HepG2 (cell line): ENCODE data around the gene TPI1. TPM values are rescaled to one million over a fixed set of nuclear protein-coding genes. Genes with fewer than 3 reads are reported as not detected.

Experiments
- AGO2 ChIP-seq: fragments of 200-400 bp; formaldehyde crosslinking; optimal IDR thresholded peaks from 2 replicates; pipeline ENCODE3; 2017; ENCODE audit warnings: mild to moderate bottlenecking, low read depth, low read length, moderate library complexity
- AKAP8 ChIP-seq: sonication (generic); formaldehyde crosslinking; IDR thresholded peaks from 2 replicates; pipeline ENCODE4 v1.5.1; 2020; ENCODE audit warnings: mild to moderate bottlenecking, missing genetic modification reagents
- BRD4 ChIP-seq: sonication (generic); formaldehyde crosslinking; IDR thresholded peaks from 2 replicates; pipeline ENCODE4 v1.4.0; 2020; ENCODE audit warnings: missing genetic modification reagents
- ELF3 ChIP-seq: IDR thresholded peaks from 2 replicates; pipeline ENCODE4 v1.6.1; 2016; ENCODE audit warnings: missing genetic modification reagents, missing compliant biosample characterization
- FIP1L1 ChIP-seq: fragments of 200-400 bp; formaldehyde crosslinking; IDR thresholded peaks from 2 replicates; pipeline ENCODE4 v1.6.1; 2018; ENCODE audit warnings: low read depth, mild to moderate bottlenecking, low read length, moderate library complexity, borderline replicate concordance; ENCODE audit not compliant: insufficient read depth
- HNRNPLL ChIP-seq: fragments of 200-400 bp; formaldehyde crosslinking; IDR thresholded peaks from 2 replicates; pipeline ENCODE4 v1.6.1; 2017; ENCODE audit warnings: mild to moderate bottlenecking, low read depth, low read length; ENCODE audit not compliant: poor library complexity, severe bottlenecking
- JUNB ChIP-seq: sonication (generic); formaldehyde crosslinking; IDR thresholded peaks from 2 replicates; pipeline ENCODE4 v1.8.0; 2022; ENCODE audit warnings: missing genetic modification reagents, mild to moderate bottlenecking, borderline replicate concordance
- KLF11 ChIP-seq: IDR thresholded peaks from 2 replicates; pipeline ENCODE4 v1.6.1; 2016; ENCODE audit warnings: missing compliant biosample characterization
- MAFK ChIP-seq, 2 experiments: IDR thresholded peaks in 1 of 2; conservative IDR thresholded peaks in 1 of 2; 2 replicates each; pipeline ENCODE4 v1.6.1; 2011; ENCODE audit warnings: improper control_type of control experiment in 2 of 2, low read length in 2 of 2
- MED13 ChIP-seq: sonication (generic); formaldehyde crosslinking; IDR thresholded peaks from 2 replicates; pipeline ENCODE4 v1.5.0; 2020; ENCODE audit warnings: missing genetic modification reagents
- NFRKB ChIP-seq: fragments of 450-650 bp; IDR thresholded peaks from 2 replicates; pipeline ENCODE4 v1.6.1; 2017
- NKX3-1 ChIP-seq: sonication (generic); formaldehyde crosslinking; IDR thresholded peaks from 2 replicates; pipeline ENCODE4 v1.5.0; 2020; ENCODE audit warnings: missing genetic modification reagents
- PHF20 ChIP-seq: sonication (generic); formaldehyde crosslinking; IDR thresholded peaks from 2 replicates; pipeline ENCODE4 v1.5.0; 2020; ENCODE audit warnings: mild to moderate bottlenecking, missing genetic modification reagents
- PREB ChIP-seq: sonication (generic); formaldehyde crosslinking; IDR thresholded peaks from 2 replicates; pipeline ENCODE4 v1.4.0; 2020; ENCODE audit warnings: missing genetic modification reagents
- RAD21 ChIP-seq: fragments of 450-650 bp; formaldehyde crosslinking; IDR thresholded peaks from 2 replicates; pipeline ENCODE4 v1.5.0; 2020; ENCODE audit warnings: mild to moderate bottlenecking
- RBM39 ChIP-seq: fragments of 200-400 bp; formaldehyde crosslinking; IDR thresholded peaks from one replicate; pipeline ENCODE4 v1.6.1; 2018; ENCODE audit warnings: antibody characterized with exemption, mild to moderate bottlenecking, low read depth, low read length; ENCODE audit not compliant: poor library complexity, severe bottlenecking
- YY1 ChIP-seq: IDR thresholded peaks from 2 replicates; pipeline ENCODE4 v1.6.1; 2011; ENCODE audit warnings: low read length, low read depth, moderate library complexity, mild to moderate bottlenecking; ENCODE audit not compliant: insufficient read depth, insufficient replicate concordance
- ZC3H4 ChIP-seq: sonication (generic); formaldehyde crosslinking; IDR thresholded peaks from 2 replicates; pipeline ENCODE4 v1.4.0; 2020; ENCODE audit warnings: missing genetic modification reagents, borderline replicate concordance
- ZFYVE20 ChIP-seq: sonication (generic); formaldehyde crosslinking; IDR thresholded peaks from 2 replicates; pipeline ENCODE4 v1.8.0; 2023; ENCODE audit warnings: low read depth, mild to moderate bottlenecking, moderate library complexity, missing genetic modification reagents, borderline replicate concordance
- ZNF510 ChIP-seq: sonication (generic); formaldehyde crosslinking; IDR thresholded peaks from 2 replicates; pipeline ENCODE4 v1.4.0; 2020; ENCODE audit warnings: low read depth, mild to moderate bottlenecking, missing genetic modification reagents
- ZNF557 ChIP-seq: sonication (generic); formaldehyde crosslinking; IDR thresholded peaks from 2 replicates; pipeline ENCODE4 v1.4.0; 2020; ENCODE audit warnings: missing genetic modification reagents
- ZNF615 ChIP-seq: sonication (generic); formaldehyde crosslinking; IDR thresholded peaks from 2 replicates; pipeline ENCODE4 v1.5.0; 2020; ENCODE audit warnings: mild to moderate bottlenecking, missing genetic modification reagents, borderline replicate concordance
- ZNF616 ChIP-seq: sonication (generic); formaldehyde crosslinking; IDR thresholded peaks from 2 replicates; pipeline ENCODE4 v1.5.0; 2020; ENCODE audit warnings: low read depth, mild to moderate bottlenecking, missing genetic modification reagents
- ZNF768 ChIP-seq: sonication (generic); formaldehyde crosslinking; IDR thresholded peaks from 2 replicates; pipeline ENCODE4 v1.4.0; 2020; ENCODE audit warnings: missing genetic modification reagents
- ZNF780A ChIP-seq: sonication (generic); formaldehyde crosslinking; IDR thresholded peaks from 2 replicates; pipeline ENCODE4 v1.8.0; 2022; ENCODE audit warnings: mild to moderate bottlenecking, missing genetic modification reagents, moderate library complexity
- ZNF792 ChIP-seq: IDR thresholded peaks from 2 replicates; pipeline ENCODE4 v1.6.1; 2016
- ZNF879 ChIP-seq: sonication (generic); formaldehyde crosslinking; IDR thresholded peaks from 2 replicates; pipeline ENCODE4 v1.8.1; 2023; ENCODE audit warnings: missing genetic modification reagents
- ZSCAN21 ChIP-seq: sonication (generic); formaldehyde crosslinking; IDR thresholded peaks from 2 replicates; pipeline ENCODE4 v1.8.0; 2022; ENCODE audit warnings: mild to moderate bottlenecking, missing genetic modification reagents, moderate library complexity, borderline replicate concordance
- ZSCAN31 ChIP-seq: sonication (generic); formaldehyde crosslinking; IDR thresholded peaks from 2 replicates; pipeline ENCODE4 v1.5.0; 2020; ENCODE audit warnings: low read depth, mild to moderate bottlenecking, missing genetic modification reagents
- polyA plus RNA-seq, 8 experiments: library from polyadenylated mRNA; depleted of rRNA in 3 of 8; stranded (reverse) in 7 of 8; unstranded in 1 of 8; fragments of >200 nt; fragmentation: Illumina TruSeq in 4 of 8; extraction: Trizol in 4 of 8; gene quantifications; 2 replicates each; pipeline versions ENCODE4 v1.2.1 to v1.2.3, GENCODE V29; 2011 to 2016; ENCODE audit warnings: low read depth in 4 of 8, missing spikeins in 1 of 8, mixed read lengths in 1 of 8; ENCODE audit not compliant: insufficient read depth in 1 of 8
- total RNA-seq, 5 experiments: library from RNA; depleted of rRNA; stranded (reverse); fragments of >200 nt; fragmentation: Illumina TruSeq; extraction: Trizol; gene quantifications; 2 replicates each; pipeline ENCODE4 v1.2.3, GENCODE V29; 2016; ENCODE audit warnings: low read depth in 1 of 5
- TF ChIP-seq, protein P1 (sequence below): sonication (generic); formaldehyde crosslinking; IDR thresholded peaks from 2 replicates; pipeline ENCODE4 v1.5.0; 2020; ENCODE audit warnings: missing genetic modification reagents

TPI1 gene
- total and polyA plus RNA-seq, 2 of the 13 experiments (the other 11 are each of a cell fraction or from before 2014, with no cell fraction given): 945 to 2,535 TPM

GRCh38 chr12:6872073-6873048, 5.0 kb downstream of the TPI1 start (continued):
- peak; percentile 94 for TF ChIP-seq AGO2
- TF ChIP-seq RAD21 (CRISPR knock-in tag): peak; percentile 75
- peak; percentile 85 for TF ChIP-seq ZSCAN31 (CRISPR knock-in tag)
- no peak for TF ChIP-seq ZNF879 (CRISPR knock-in tag)
- no peak for TF ChIP-seq ZNF780A (CRISPR knock-in tag)
- TF ChIP-seq NFRKB: no peak
- TF ChIP-seq ZNF557 (CRISPR knock-in tag): 0 out of 2 replicates have a peak, but pooled peaks have one; percentile 5
- TF ChIP-seq ZNF510 (CRISPR knock-in tag): no peak
- peak; percentile 74; the same call in 1 of the 2 replicates for TF ChIP-seq FIP1L1
- TF ChIP-seq BRD4: peak; percentile 62; the same call in 1 of the 2 replicates
- TF ChIP-seq PHF20: peak; percentile 40; the same call in 1 of the 2 replicates
- TF ChIP-seq JUNB (CRISPR knock-in tag): no peak
- TF ChIP-seq HNRNPLL: peak; percentile 16
- TF ChIP-seq YY1: peak; percentile 51
- no peak for TF ChIP-seq ZFYVE20 (CRISPR knock-in tag)
- TF ChIP-seq MAFK (conservative IDR thresholded peaks at IDR 0.05 in 1 of 2, IDR thresholded peaks at IDR 0.05 in 1 of 2; ENCODE audit: low read length in 2 of 2): no peak
- no peak for TF ChIP-seq PREB
- no peak for TF ChIP-seq MED13 (CRISPR knock-in tag)
- TF ChIP-seq ZC3H4 (CRISPR knock-in tag): no peak
- TF ChIP-seq ZNF768 (CRISPR knock-in tag): peak; percentile 60; the same call in 1 of the 2 replicates
- TF ChIP-seq ELF3: peak; percentile 47; the same call in 1 of the 2 replicates
- 0 out of 2 replicates have a peak, but pooled peaks have one; percentile 77 for TF ChIP-seq ZNF792 (CRISPR knock-in tag)
- TF ChIP-seq KLF11 (CRISPR knock-in tag): peak; percentile 22; the same call in 1 of the 2 replicates
- no peak for TF ChIP-seq ZNF615 (CRISPR knock-in tag)
- peak; percentile 73; the same call in 1 of the 2 replicates for TF ChIP-seq NKX3-1
- TF ChIP-seq, protein P1, sequence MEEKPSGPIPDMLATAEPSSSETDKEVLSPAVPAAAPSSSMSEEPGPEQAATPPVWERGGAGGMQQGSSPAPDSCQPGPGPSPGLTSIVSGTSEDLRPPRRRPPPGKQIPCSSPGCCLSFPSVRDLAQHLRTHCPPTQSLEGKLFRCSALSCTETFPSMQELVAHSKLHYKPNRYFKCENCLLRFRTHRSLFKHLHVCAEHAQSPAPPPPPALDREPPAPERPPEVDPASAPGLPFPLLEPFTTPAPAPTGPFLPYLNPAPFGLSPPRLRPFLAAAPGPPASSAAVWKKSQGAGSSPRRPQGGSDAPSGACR (CRISPR knock-in tag): no peak; the same call in 1 of the 2 replicates
- TF ChIP-seq ZSCAN21 (CRISPR knock-in tag): peak; percentile 41
- TF ChIP-seq AKAP8: no peak; the same call in 1 of the 2 replicates
- TF ChIP-seq RBM39: peak; percentile 34
- TF ChIP-seq ZNF616 (CRISPR knock-in tag): no peak
